ENCODE data around the gene CD80. TPM values are rescaled to one million over a fixed set of nuclear protein-coding genes. Genes with fewer than 3 reads are reported as not detected.

Gene CD80
- polyA plus RNA-seq, 1 of the 3 experiments (the other 2 are of a cell fraction), result not detected

- H3K9me3 ChIP-seq, result no peaks in the 10 kb centered on the region
- ChIA-PET POLR2A (interaction anchor here (0.5 to 3.1 kb wide), 21 partner anchors 9 to 851 kb away, joined by 3 to 21 read pairs (median 3); partner anchors contain the start of genes ADPRH, ARHGAP31, B4GALT4 and COX17), CTCF (interaction anchor here (0.6 to 1.4 kb wide), 6 partner anchors 151 to 614 kb away, joined by 3 to 7 read pairs (median 3); no protein-coding TSS in a partner anchor)
- peak within 1 kb of the TSS; percentile 97 for H3K9ac ChIP-seq
- peak within 1 kb of the TSS; percentile 77 to 99 for H3K4me3 ChIP-seq (ENCODE audit: low read depth in 2 of 2, low read length in 1 of 2)
- WGBS (ENCODE audit: low lambda C conversion rate), result under 1% methylated on average over 41 of the region's 58 CpGs
- H3K27ac ChIP-seq (ENCODE audit: low read depth in 2 of 2, low read length in 1 of 2), result peak within 1 kb of the TSS; percentile 93 to 95
- peaks cover 5 to 8% of the 10 kb centered on the region in 2 experiments for H3K36me3 ChIP-seq (replicated peaks in 1 of 2; ENCODE audit: control insufficient read depth in 1 of 2, insufficient read depth in 2 of 2, low read length in 1 of 2)
- peak within 1 kb of the TSS; percentile 94 for H3K4me2 ChIP-seq
- H3K27me3 ChIP-seq (ENCODE audit: insufficient read depth), result no peaks in the 10 kb centered on the region
- peaks cover 2% of the 10 kb centered on the region for H3F3A ChIP-seq (replicated peaks; ENCODE audit: insufficient read depth)
- DNase-seq, result peak; percentile 93
- peaks cover 0 to 8% of the 10 kb centered on the region in 2 experiments; a peak in 1 of 4 replicates for H3K4me1 ChIP-seq (ENCODE audit: control insufficient read depth in 1 of 2, insufficient read depth in 2 of 2, low read depth in 1 of 2, low read length in 1 of 2)
- peak within 1 kb of the TSS; percentile 96 for H2AFZ ChIP-seq (ENCODE audit: low read depth)
- peaks cover 55% of the 10 kb centered on the region for H3K79me2 ChIP-seq (ENCODE audit: insufficient read depth)
- no peaks in the 10 kb centered on the region for H3K9me2 ChIP-seq
- H4K20me1 ChIP-seq (ENCODE audit: insufficient read depth), result no peaks in the 10 kb centered on the region
- TF ChIP-seq NFIC (IDR thresholded peaks at IDR 0.05; ENCODE audit: borderline replicate concordance), result peak; percentile 18; the same call in 1 of the 2 replicates
- no peak for TF ChIP-seq ZBTB33 (IDR thresholded peaks at IDR 0.05; ENCODE audit: borderline replicate concordance, low read depth)
- TF ChIP-seq POLR2AphosphoS5 (IDR thresholded peaks at IDR 0.05; ENCODE audit: low read depth, low read length), result peak; percentile 97
- peak; percentile 96 for TF ChIP-seq MAX (IDR thresholded peaks at IDR 0.05; ENCODE audit: low read depth)
- 0 out of 2 replicates have a peak, but pooled peaks have one; percentile 25 for TF ChIP-seq USF1 (IDR thresholded peaks at IDR 0.05; ENCODE audit: borderline replicate concordance, low read depth)
- peak; percentile 61; the same call in 1 of the 2 replicates for TF ChIP-seq SIN3A (IDR thresholded peaks at IDR 0.05; ENCODE audit: borderline replicate concordance, low read depth, low read length)
- peak; percentile 96 for TF ChIP-seq GABPA (IDR thresholded peaks at IDR 0.05; ENCODE audit: low read depth)
- no peak for TF ChIP-seq JUND (IDR thresholded peaks at IDR 0.05)
- TF ChIP-seq REST (IDR thresholded peaks at IDR 0.05; ENCODE audit: low read depth, low read length), result no peak
- TF ChIP-seq TCF12 (IDR thresholded peaks at IDR 0.05), result no peak
- TF ChIP-seq CHD2 (IDR thresholded peaks at IDR 0.05; ENCODE audit: low read length, partially characterized antibody), result peak; percentile 96
- TF ChIP-seq FOSL2 (IDR thresholded peaks at IDR 0.05; ENCODE audit: borderline replicate concordance, low read depth), result no peak
- TF ChIP-seq RCOR1 (IDR thresholded peaks at IDR 0.05; ENCODE audit: low read length), result no peak; the same call in 1 of the 2 replicates
- no peak for TF ChIP-seq PBX3 (IDR thresholded peaks at IDR 0.05)
- TF ChIP-seq MEF2A (IDR thresholded peaks at IDR 0.05; ENCODE audit: borderline replicate concordance, low read depth), result no peak
- TF ChIP-seq GATA2 (CRISPR knock-in tag; IDR thresholded peaks at IDR 0.05), result no peak
- TF ChIP-seq YY1 (IDR thresholded peaks at IDR 0.05; ENCODE audit: low read depth), result peak; percentile 62; the same call in 1 of the 2 replicates
- peak; percentile 90 for TF ChIP-seq ELF1 (IDR thresholded peaks at IDR 0.05)
- TF ChIP-seq USF2 (IDR thresholded peaks at IDR 0.05; ENCODE audit: borderline replicate concordance, low read depth, low read length), result no peak
- no peak for TF ChIP-seq FOXM1 (IDR thresholded peaks at IDR 0.05; ENCODE audit: low read depth)
- no peak for TF ChIP-seq NRF1 (IDR thresholded peaks at IDR 0.05; ENCODE audit: low read depth, low read length)
- TF ChIP-seq RAD21 (IDR thresholded peaks at IDR 0.05; ENCODE audit: low read length), result peak; percentile 3; the same call in 1 of the 2 replicates
- TF ChIP-seq EP300 (IDR thresholded peaks at IDR 0.05; ENCODE audit: borderline replicate concordance in 1 of 2, low read depth in 1 of 2, low read length in 1 of 2), result no peak
- no peak for TF ChIP-seq RFX5 (IDR thresholded peaks at IDR 0.05; ENCODE audit: low read length)
- peak; percentile 85 for TF ChIP-seq TAF1 (IDR thresholded peaks at IDR 0.05; ENCODE audit: borderline replicate concordance, low read depth, low read length)
These were observed 61.0 kb downstream of the CD80 start, which contains the start of gene TIMMDC1 for GRCh38 chr3:119498186-119499011. TIMMDC1 (plus strand) TSS chr3:119498547; CDS start chr3:119498734, 187 bp downstream.

Measured in SK-N-SH (cell line).